ENCODE data around the gene NUP210.

DNA sequence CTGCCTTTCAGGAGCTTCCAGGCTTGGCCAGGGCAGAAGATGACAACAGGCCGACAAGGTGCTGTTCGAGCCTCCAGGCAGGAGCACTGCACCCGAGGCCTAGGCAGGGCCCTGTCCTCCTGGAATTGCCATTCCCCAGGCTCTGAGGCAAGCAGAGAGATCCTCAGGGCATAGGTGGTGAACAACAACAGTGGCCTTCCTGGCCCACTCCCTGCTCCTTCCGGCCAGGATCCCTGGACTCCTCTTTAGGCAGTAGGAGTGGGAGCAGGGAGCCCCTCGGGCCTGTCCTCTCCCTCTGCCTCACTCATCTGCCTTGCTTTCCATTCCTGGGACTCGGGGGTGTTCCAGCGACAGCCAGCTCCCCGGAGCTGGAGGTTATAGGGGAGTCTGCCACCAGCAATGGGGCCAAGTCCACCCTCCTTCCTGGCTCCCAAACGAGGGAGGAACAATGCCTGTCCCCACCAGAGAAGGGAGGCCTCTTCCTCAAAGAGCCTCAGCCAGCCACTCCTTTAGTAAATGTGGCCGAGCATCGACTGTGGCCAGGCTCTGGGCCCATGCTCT lies 135.0 kb downstream of the NUP210 start:
- TF ChIP-seq CTCF (IDR thresholded peaks at IDR 0.05): no peak
- no peak for TF ChIP-seq POLR2A (IDR thresholded peaks at IDR 0.05)
